ENCODE data around the gene THOC3. TPM values are rescaled to one million over a fixed set of nuclear protein-coding genes. Genes with fewer than 3 reads are reported as not detected.
"Not testable (repeated sequence)": the region's sequence is repeated elsewhere in the genome, so short reads cannot be mapped to it uniquely, and the experiment has no call there.

The THOC3 gene
- total and polyA plus RNA-seq, 11 donors = 4.4 to 22.6 (median 12.7) TPM

GRCh38 chr5:175921061-175921730, 46.9 kb downstream of the THOC3 start:
- DNase-seq (no peak), ATAC-seq (no peak)
- TF ChIP-seq CTCF (IDR thresholded peaks at IDR 0.05) = no peak
- no peak for TF ChIP-seq POLR2A (IDR thresholded peaks at IDR 0.05)
- Histone ChIP-seq H3K4me1 (no peaks in the 10 kb centered on the region), H3K27me3 (no peaks in the 10 kb centered on the region), H3K9me3 (no peaks in the 10 kb centered on the region), H3K36me3 (no peaks in the 10 kb centered on the region), H3K4me3 (no peak overlapping the region), H3K27ac (no peak overlapping the region)
- intact Hi-C loops (cut with DNase I) = no loop called here
- WGBS, 4 donors = 89 to 93% (median 92%) methylated on average over 9 of the region's 9 CpGs

GRCh38 chr5:175920231-175920811, 47.8 kb downstream of the THOC3 start:
- Histone ChIP-seq H3K27me3 (no peaks in the 10 kb centered on the region), H3K4me3 (no peak overlapping the region), H3K4me1 (no peaks in the 10 kb centered on the region), H3K9me3 (no peaks in the 10 kb centered on the region), H3K36me3 (no peaks in the 10 kb centered on the region), H3K27ac (no peak overlapping the region)
- DNase-seq = no peak
- intact Hi-C loops (cut with DNase I) = no loop called here
- WGBS, 4 donors = 85 to 95% (median 92%) methylated on average over 9 of the region's 9 CpGs
- no peak for ATAC-seq
- no peak for TF ChIP-seq CTCF (IDR thresholded peaks at IDR 0.05)
- TF ChIP-seq POLR2A (IDR thresholded peaks at IDR 0.05) = no peak

- ATAC-seq; H3K27me3 ChIP-seq; H3K4me1 ChIP-seq; H3K9me3 ChIP-seq; H3K36me3 ChIP-seq; intact Hi-C loops (cut with DNase I); DNase-seq; H3K27ac ChIP-seq: not testable (repeated sequence)
- WGBS, 4 donors = 57 to 69% (median 64%) methylated on average over 4 to 7 of the region's 7 CpGs
- peak overlapping the region in 1 of 12 donors; percentile 33 for H3K4me3 ChIP-seq
Measured at GRCh38 chr5:175915066-175916037, 52.8 kb downstream of the THOC3 start.

GRCh38 chr5:175913835-175914672, 54.1 kb downstream of the THOC3 start:
- DNase-seq; intact Hi-C loops (cut with DNase I): not testable (repeated sequence)
- 78 to 97% (median 86%) methylated on average over 6 to 9 of the region's 20 CpGs for WGBS, 4 donors

GRCh38 chr5:175910072-175910471, 58.0 kb downstream of the THOC3 start:
- intact Hi-C loops (cut with DNase I); H3K27ac ChIP-seq; H3K4me1 ChIP-seq; H3K27me3 ChIP-seq; H3K9me3 ChIP-seq; DNase-seq; H3K4me3 ChIP-seq; H3K36me3 ChIP-seq: not testable (repeated sequence)
- ATAC-seq = peak in 1 of 4 donors; percentile 6
- WGBS, 4 donors = 68 to 77% (median 73%) methylated on average over 8 to 11 of the region's 12 CpGs

More at GRCh38 chr5:175913835-175914672, 54.1 kb downstream of the THOC3 start:
- H3K36me3 ChIP-seq, H3K4me3 ChIP-seq, H3K9me3 ChIP-seq, H3K4me1 ChIP-seq, H3K27me3 ChIP-seq, H3K27ac ChIP-seq: not testable (repeated sequence)
- peak in 1 of 4 donors; percentile 27 for ATAC-seq
